Activated CD8-positive, alpha-beta memory T cell treated with anti-CD3 and anti-CD28 coated beads, Interleukin-2, amount 50 U/mL, for 4 hours (primary cell): Measurements from ENCODE around the gene AGPS.
"Not testable (repeated sequence)": the region's sequence is repeated elsewhere in the genome, so short reads cannot be mapped to it uniquely, and the experiment has no call there.

Source experiments
- DNase-seq: peaks from one replicate; pipeline ENCODE4 v3.0.0-alpha.2; 2020

The AGPS gene

GRCh38 chr2:177392373-177393202 lies at the start of gene AGPS:
Gene AGPS, plus strand, starts transcription at chr2:177392773. Its CDS starts 17 bp downstream, at chr2:177392790.
- DNase-seq, result peak; percentile 78

GRCh38 chr2:177343773-177344172 lies 48.8 kb upstream of the AGPS start:
- no peak for DNase-seq

GRCh38 chr2:177344316-177344715 lies 48.3 kb upstream of the AGPS start:
- DNase-seq, result no peak

DNA sequence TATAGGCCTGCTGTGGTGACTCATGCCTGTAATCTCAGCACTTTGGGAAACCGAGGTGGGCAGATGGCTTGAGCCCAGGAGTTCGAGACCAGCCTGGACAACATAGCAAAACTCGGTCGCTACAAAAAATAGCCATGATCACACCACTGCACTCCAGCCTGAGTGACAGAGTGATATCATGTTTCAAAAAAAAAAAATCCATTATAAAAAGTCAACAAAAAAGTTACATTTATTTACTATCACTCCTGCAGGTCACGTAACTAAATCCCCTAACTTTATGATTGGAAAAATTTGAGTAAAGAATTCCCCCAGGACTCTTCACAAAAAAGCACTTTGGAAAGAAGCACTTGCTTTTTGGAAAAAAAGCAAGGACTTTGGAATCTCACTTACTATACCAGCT lies 46.4 kb upstream of the AGPS start:
- no peak for DNase-seq

DNA sequence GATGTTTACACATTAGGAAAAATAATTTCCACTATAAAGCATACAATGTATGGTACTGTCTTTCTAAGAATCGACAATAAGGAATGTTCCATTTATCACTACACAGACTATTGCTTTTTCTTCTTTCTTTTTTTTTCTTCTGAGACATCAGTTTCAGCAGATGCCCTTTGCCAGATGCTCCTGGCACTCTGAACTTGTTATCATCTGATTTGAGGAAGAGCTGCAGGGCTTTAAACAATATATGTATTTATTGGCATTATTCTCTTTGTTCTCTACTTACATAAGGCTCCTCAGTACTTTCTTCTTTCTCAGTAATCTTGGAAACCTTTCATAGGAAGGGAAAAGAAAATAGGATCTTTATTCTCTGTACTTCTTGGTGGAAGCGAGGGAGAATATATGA lies 45.0 kb upstream of the AGPS start:
- no peak for DNase-seq

- no peak for DNase-seq
These were observed 44.4 kb upstream of the AGPS start for GRCh38 chr2:177348118-177348654.

GRCh38 chr2:177348733-177349693 lies 43.6 kb upstream of the AGPS start:
- no peak for DNase-seq

- not testable (repeated sequence) for DNase-seq
These were observed 41.9 kb upstream of the AGPS start for GRCh38 chr2:177350624-177351023.

GRCh38 chr2:177351121-177351520 lies 41.5 kb upstream of the AGPS start:
- not testable (repeated sequence) for DNase-seq

DNA sequence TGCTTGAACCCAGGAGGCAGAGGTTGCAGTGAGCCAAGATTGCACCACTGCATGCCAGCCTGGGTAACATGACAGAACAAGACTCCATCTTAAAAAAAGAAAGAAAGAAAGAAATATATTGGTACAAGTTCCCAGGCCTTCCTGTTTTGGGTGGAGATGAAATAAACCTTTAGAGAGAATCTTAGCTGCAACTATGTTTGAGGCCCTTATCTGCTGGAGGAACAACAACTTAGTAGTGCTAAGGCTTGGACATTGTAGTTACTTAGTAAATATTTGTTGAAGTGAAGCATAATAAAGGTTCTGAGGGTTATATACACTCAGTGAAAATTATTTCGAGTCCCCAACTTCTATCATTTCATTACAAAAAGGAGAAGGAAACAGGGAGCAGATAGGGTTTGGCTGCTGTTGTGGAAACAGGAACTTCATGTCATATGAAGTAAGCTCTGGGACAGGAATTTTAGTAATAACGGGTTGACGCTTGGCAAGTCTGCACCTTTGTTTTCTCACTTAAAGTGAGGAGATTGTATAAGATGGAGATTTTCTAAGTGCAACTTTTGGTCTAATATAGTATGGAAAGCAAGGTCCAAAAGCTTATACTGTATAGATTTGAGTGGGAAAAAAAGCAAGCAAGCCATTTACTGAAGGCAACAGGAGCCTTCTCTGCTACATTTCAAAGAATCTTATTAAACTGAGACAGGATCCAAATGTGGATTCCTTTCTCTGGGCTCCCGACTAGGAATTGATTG lies 40.0 kb upstream of the AGPS start:
- DNase-seq, result no peak

GRCh38 chr2:177353187-177353478 lies 39.4 kb upstream of the AGPS start:
- DNase-seq, result no peak

GRCh38 chr2:177354541-177354940 lies 38.0 kb upstream of the AGPS start:
- DNase-seq, result not testable (repeated sequence)

DNA sequence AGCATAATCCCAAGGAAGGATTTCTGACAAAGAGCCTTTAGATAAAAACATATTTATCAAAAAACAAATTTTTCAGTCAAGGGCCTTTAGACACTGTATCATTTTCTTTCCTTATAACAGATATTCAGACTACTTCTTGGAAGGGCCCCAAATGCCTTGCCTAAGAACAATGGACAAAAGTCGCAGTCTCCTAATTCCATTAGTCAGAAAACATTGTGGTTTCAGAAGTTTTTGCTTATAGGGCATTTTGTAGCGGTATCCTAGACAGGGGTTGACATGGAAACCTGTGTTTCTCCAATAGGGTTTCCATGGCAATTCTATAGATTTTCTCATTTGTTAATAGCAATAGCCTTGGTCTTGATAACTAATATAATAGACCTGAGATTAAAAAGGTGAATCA lies 36.7 kb upstream of the AGPS start:
- DNase-seq, result no peak

DNA sequence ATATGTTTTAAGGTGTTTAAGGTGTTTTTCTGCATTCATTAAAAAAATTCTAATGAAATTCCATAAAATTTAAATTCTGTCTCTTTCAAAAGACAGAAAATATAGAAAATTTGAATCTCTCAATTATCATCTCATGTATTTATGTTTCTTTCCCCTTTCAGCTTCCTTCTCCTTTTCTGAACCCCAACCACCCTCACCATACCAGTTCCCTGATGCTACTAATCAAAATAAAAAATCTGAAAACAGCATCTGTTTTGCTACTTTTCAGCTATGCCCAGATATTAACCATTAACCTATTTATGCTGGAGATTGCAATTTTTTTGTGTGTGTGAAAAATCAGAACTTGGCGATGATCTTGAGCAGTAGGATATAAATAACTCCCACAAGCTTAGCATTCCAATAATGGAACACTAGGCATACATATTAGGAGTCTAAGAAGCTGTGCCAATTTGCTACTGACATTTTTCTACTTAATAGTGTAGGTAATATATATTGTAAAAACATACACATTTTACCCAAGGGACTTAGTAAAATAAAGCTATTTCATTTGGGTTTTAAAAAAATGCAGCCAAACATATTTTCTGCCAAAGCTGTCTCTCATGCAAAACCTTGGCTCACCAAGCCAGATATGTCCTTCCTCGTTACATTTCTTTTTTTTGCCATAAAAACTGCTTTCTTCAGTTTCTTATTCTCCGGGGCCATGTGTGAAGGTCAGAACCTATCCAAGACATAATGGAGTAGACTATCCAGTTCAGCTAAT lies 32.6 kb upstream of the AGPS start:
- DNase-seq, result no peak

DNA sequence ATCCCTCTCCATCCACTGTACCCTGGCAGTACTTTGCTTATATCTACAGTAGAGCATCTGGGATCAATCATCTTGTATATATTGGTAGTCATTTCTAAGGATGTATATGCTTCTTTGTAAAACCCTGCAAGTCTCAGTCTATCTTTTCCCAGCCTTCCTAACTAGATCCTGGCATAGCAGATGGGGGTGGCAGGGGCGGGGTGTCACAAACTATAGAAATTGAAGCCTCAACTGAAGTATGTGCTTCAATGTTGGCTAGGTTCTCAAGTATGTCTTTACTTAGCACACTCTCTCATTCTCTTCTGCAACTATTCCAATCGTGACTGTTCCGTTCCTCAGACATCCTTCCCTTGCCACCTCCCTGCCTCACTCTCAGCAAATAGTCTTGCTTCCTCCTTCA lies 30.1 kb upstream of the AGPS start:
- no peak for DNase-seq

GRCh38 chr2:177363332-177363731 lies 29.2 kb upstream of the AGPS start:
- no peak for DNase-seq

GRCh38 chr2:177365764-177366163 lies 26.8 kb upstream of the AGPS start:
- DNase-seq, result not testable (repeated sequence)

DNA sequence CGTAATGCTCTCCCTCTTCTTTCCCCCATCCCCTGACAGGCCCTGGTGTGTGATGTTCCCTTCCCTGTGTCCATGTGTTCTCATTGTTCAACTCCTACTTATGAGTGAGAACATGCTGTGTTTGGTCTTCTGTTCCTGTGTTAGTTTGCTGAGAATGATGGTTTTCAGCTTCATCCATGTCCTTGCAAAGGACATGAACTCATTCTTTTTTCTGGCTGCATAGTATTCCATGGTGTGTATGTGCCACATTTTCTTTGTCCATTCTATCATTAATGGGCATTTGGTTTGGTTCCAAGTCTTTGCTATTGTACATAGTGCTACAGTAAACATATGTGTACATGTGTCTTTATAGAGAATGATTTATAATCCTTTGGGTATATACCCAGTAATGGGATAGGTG lies 24.6 kb upstream of the AGPS start:
- not testable (repeated sequence) for DNase-seq

GRCh38 chr2:177379354-177379753 lies 13.2 kb upstream of the AGPS start:
- DNase-seq, result no peak

DNA sequence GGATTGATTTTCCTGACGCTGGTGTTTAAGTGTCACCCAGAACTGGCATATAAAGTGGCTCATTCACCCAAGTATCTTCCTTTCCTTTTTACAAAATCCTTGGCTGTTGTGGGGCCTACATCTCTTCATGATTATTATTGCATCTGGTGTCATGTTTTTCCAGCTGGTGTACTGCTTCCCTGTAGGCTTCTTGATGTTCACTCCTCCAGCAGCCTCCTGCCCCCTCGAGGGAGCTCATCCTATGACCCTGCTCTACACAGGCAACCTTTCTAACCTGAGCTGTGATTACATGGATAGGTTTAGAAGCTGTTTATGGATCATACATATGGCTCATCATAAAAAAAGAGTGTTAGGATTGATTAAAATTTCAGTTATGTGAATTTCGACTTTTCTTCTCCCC lies 12.4 kb upstream of the AGPS start:
- no peak for DNase-seq

- no peak for DNase-seq
These were observed 8.6 kb upstream of the AGPS start for GRCh38 chr2:177383935-177384334.

- no peak for DNase-seq
These were observed 7.4 kb upstream of the AGPS start for GRCh38 chr2:177385151-177385550.
